K562 (cell line): ENCODE data around the gene TPM4. TPM values are rescaled to one million over a fixed set of nuclear protein-coding genes. Genes with fewer than 3 reads are reported as not detected.

Source experiments
- CBFA2T2 ChIP-seq: fragments of 450-650 bp; conservative IDR thresholded peaks from 2 replicates; pipeline ENCODE4 v1.6.1; 2017; ENCODE audit warnings: mild to moderate bottlenecking
- MGA ChIP-seq: fragments of 450-650 bp; IDR thresholded peaks from 2 replicates; pipeline ENCODE4 v1.6.1; 2016; ENCODE audit warnings: mild to moderate bottlenecking, moderate library complexity
- NCOR1 ChIP-seq: fragments of 450-650 bp; IDR thresholded peaks from 2 replicates; pipeline ENCODE4 v1.6.1; 2016; ENCODE audit warnings: mild to moderate bottlenecking, moderate library complexity
- RBFOX2 ChIP-seq: fragments of 200-400 bp; formaldehyde crosslinking; IDR thresholded peaks from 2 replicates; pipeline ENCODE4 v1.6.1; 2017; ENCODE audit warnings: low read depth, mild to moderate bottlenecking, low read length, moderate library complexity
- TGIF2 ChIP-seq: sonication (generic); formaldehyde crosslinking; IDR thresholded peaks from 2 replicates; pipeline ENCODE4 v1.8.1; 2022; ENCODE audit warnings: mild to moderate bottlenecking, missing genetic modification reagents, moderate library complexity
- ZNF316 ChIP-seq: fragments of 450-650 bp; IDR thresholded peaks from 2 replicates; pipeline ENCODE4 v1.6.1; 2016
- ZNF639 ChIP-seq, 2 experiments: fragments of 200-800 bp in 1 of 2; sonication (Bioruptor generic) in 1 of 2; sonication (generic) in 1 of 2; formaldehyde crosslinking in 1 of 2; IDR thresholded peaks in 1 of 2; conservative IDR thresholded peaks in 1 of 2; 2 replicates each; pipeline versions ENCODE4 v1.5.0 to v1.6.1; 2016 to 2020; ENCODE audit warnings: missing compliant biosample characterization in 1 of 2, missing genetic modification characterization in 1 of 2, missing genetic modification reagents in 1 of 2
- polyA plus RNA-seq, 8 experiments: library from polyadenylated mRNA; depleted of rRNA in 4 of 8; stranded (reverse) in 5 of 8; unstranded in 3 of 8; fragments of >200 nt; fragmentation: Nextera tagmentation in 2 of 8; fragmentation: Illumina TruSeq in 1 of 8; extraction: Ambion mirVana in 2 of 8; extraction: Trizol in 1 of 8; gene quantifications; 2 replicates each; pipeline versions ENCODE4 v1.2.1 to v1.2.3, GENCODE V29; 2011 to 2014; ENCODE audit warnings: inconsistent platforms in 1 of 8, missing spikeins in 1 of 8
- total RNA-seq, 7 experiments: library from RNA; depleted of rRNA in 6 of 7; stranded (reverse); fragments of >200 nt in 6 of 7; fragmentation: Illumina TruSeq in 2 of 7; extraction: Trizol in 2 of 7; gene quantifications; 2 replicates each; pipeline versions ENCODE4 v1.2.1 to v1.2.3, GENCODE V29; 2011 to 2021; ENCODE audit warnings: low replicate concordance in 1 of 7
- TF ChIP-seq, protein P1 (sequence below): fragments of 250-450 bp; sonication (Bioruptor Pico); IDR thresholded peaks from 2 replicates; pipeline ENCODE4 v1.8.0; 2021; ENCODE audit warnings: mild to moderate bottlenecking, moderate library complexity
- TF ChIP-seq, protein P2 (sequence below): sonication (generic); formaldehyde crosslinking; IDR thresholded peaks from 2 replicates; pipeline ENCODE4 v1.8.0; 2022; ENCODE audit warnings: missing genetic modification reagents, mild to moderate bottlenecking, borderline replicate concordance
- TF ChIP-seq, protein P3 (sequence below): fragments of 250-450 bp; sonication (Bioruptor Pico); IDR thresholded peaks from 2 replicates; pipeline ENCODE4 v1.8.0; 2022; ENCODE audit warnings: inconsistent platforms, mild to moderate bottlenecking, moderate library complexity, borderline replicate concordance

TPM4 gene
- total and polyA plus RNA-seq, 9 of the 15 experiments (the other 6 are each of a cell fraction or from before 2014, with no cell fraction given) = 28.1 to 111 (median 77.4) TPM

GRCh38 chr19:16070366-16070990 is 5.8 kb upstream of the TPM4 start (continued):
- 0 out of 4 replicates have a peak, but pooled peaks of 1 of the 2 experiments have one; percentile 31 for TF ChIP-seq ZNF639 (CRISPR knock-in tag; conservative IDR thresholded peaks at IDR 0.05 in 1 of 2, IDR thresholded peaks at IDR 0.05 in 1 of 2)
- TF ChIP-seq, protein P1, sequence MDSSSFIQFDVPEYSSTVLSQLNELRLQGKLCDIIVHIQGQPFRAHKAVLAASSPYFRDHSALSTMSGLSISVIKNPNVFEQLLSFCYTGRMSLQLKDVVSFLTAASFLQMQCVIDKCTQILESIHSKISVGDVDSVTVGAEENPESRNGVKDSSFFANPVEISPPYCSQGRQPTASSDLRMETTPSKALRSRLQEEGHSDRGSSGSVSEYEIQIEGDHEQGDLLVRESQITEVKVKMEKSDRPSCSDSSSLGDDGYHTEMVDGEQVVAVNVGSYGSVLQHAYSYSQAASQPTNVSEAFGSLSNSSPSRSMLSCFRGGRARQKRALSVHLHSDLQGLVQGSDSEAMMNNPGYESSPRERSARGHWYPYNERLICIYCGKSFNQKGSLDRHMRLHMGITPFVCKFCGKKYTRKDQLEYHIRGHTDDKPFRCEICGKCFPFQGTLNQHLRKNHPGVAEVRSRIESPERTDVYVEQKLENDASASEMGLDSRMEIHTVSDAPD (CRISPR knock-in tag) = no peak
- TF ChIP-seq, protein P2, sequence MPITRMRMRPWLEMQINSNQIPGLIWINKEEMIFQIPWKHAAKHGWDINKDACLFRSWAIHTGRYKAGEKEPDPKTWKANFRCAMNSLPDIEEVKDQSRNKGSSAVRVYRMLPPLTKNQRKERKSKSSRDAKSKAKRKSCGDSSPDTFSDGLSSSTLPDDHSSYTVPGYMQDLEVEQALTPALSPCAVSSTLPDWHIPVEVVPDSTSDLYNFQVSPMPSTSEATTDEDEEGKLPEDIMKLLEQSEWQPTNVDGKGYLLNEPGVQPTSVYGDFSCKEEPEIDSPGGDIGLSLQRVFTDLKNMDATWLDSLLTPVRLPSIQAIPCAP (CRISPR knock-in tag) = no peak
- TF ChIP-seq, protein P3, sequence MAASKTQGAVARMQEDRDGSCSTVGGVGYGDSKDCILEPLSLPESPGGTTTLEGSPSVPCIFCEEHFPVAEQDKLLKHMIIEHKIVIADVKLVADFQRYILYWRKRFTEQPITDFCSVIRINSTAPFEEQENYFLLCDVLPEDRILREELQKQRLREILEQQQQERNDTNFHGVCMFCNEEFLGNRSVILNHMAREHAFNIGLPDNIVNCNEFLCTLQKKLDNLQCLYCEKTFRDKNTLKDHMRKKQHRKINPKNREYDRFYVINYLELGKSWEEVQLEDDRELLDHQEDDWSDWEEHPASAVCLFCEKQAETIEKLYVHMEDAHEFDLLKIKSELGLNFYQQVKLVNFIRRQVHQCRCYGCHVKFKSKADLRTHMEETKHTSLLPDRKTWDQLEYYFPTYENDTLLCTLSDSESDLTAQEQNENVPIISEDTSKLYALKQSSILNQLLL (CRISPR knock-in tag) = no peak
- peak; percentile 52 for TF ChIP-seq CBFA2T2
- 0 out of 2 replicates have a peak, but pooled peaks have one; percentile 31 for TF ChIP-seq NCOR1
- peak; percentile 58 for TF ChIP-seq RBFOX2
- no peak for TF ChIP-seq ZNF316
- TF ChIP-seq MGA = 0 out of 2 replicates have a peak, but pooled peaks have one; percentile 28
- TF ChIP-seq TGIF2 = no peak
